Measurements from ENCODE around the gene TMEM131L. TPM values are rescaled to one million over a fixed set of nuclear protein-coding genes. Genes with fewer than 3 reads are reported as not detected.

The TMEM131L gene
- total and polyA plus RNA-seq, 12 donors: 2.7 to 33.6 (median 18.5) TPM

DNA sequence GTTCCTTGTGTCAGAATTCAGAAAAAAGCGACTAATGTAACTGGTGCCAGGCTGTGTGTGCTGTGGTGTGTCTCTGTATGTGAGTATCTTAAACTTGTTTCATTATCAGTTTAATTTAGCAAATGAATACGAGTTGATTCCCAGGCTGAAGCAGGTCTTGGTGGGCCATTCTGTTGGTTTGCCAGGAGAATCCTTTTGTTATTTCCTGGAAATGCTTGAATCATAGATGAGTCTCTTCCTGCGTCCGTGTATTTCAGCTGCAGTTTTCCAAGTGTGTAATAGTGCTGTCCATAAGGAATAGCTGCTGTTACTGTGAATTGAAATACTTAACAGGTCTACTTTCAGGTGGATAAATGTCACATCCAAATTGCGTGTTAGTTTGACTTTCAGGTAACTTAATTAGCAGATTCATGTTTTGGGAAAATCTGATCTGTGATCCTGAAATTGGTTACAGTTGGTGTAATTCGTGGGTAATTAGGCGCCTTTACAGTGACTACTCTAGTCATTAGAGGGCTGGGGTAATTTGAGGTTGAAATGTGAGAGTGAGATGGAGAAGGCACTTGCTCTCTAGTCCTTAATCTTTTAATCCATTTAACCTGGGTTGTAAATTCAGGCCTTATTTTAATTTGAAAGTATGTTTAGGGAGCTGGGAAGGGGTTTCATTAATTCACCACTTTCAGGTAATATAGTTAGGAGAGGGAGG lies 23.8 kb downstream of the TMEM131L start:
- no peak for DNase-seq
- whole genome bisulfite sequencing, 2 donors: 75 to 76% methylated on average over 7 of the region's 7 CpGs
- Histone ChIP-seq H3K9me3 (no peaks in the 10 kb centered on the region), H3K27me3 (no peaks in the 10 kb centered on the region), H3K4me1 (peaks cover 12 to 81% (median 61%) of the 10 kb centered on the region in 9 donors), H3K36me3 (no peaks in the 10 kb centered on the region), H3K4me3 (peak overlapping the region in 1 of 10 donors; percentile 44), H3K27ac (peak overlapping the region in 5 of 10 donors; percentile 75 to 90 (median 86))
- ATAC-seq: no peak
- intact Hi-C loops (cut with DNase I): loop anchor here in 4 of 10 donors (5.0 to 10.0 kb wide), 5 partner anchors 42 to 75 kb away; no protein-coding TSS in a partner anchor
- TF ChIP-seq, protein P1, sequence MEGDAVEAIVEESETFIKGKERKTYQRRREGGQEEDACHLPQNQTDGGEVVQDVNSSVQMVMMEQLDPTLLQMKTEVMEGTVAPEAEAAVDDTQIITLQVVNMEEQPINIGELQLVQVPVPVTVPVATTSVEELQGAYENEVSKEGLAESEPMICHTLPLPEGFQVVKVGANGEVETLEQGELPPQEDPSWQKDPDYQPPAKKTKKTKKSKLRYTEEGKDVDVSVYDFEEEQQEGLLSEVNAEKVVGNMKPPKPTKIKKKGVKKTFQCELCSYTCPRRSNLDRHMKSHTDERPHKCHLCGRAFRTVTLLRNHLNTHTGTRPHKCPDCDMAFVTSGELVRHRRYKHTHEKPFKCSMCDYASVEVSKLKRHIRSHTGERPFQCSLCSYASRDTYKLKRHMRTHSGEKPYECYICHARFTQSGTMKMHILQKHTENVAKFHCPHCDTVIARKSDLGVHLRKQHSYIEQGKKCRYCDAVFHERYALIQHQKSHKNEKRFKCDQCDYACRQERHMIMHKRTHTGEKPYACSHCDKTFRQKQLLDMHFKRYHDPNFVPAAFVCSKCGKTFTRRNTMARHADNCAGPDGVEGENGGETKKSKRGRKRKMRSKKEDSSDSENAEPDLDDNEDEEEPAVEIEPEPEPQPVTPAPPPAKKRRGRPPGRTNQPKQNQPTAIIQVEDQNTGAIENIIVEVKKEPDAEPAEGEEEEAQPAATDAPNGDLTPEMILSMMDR (IDR thresholded peaks at IDR 0.05): no peak

DNA sequence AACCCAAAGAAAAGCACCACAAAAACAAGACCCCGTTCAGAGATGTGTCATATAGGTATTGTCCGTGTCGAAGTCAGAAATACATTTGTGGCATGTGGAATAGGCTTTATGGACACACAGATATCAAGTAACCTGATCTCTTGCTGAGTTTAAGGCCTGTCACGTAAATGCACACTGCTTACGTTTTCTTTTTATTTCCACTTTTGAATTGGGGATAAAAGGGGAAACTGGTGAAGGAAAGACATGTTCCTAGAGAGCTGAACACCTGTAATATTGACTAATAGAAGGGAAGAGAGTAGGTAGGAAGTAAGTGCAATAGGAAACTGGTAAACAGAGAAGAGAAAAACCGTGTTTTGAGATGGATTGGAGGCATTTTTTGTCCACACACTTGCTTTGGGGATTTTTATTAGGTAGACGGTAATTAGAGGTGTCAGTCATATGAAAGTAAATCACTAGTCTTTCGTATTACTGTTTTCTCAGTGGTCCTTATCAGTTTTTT lies 24.9 kb downstream of the TMEM131L start:
- Histone ChIP-seq H3K4me1 (peaks cover 12 to 77% (median 57%) of the 10 kb centered on the region in 9 donors), H3K36me3 (no peaks in the 10 kb centered on the region), H3K9me3 (no peaks in the 10 kb centered on the region), H3K27me3 (no peaks in the 10 kb centered on the region), H3K27ac (no peak overlapping the region), H3K4me3 (no peak overlapping the region)
- TF ChIP-seq, protein P1 (IDR thresholded peaks at IDR 0.05): no peak
- ATAC-seq: no peak
- WGBS, 2 donors: 93 to 94% methylated on average over 8 of the region's 8 CpGs
- intact Hi-C loops (cut with DNase I): loop anchor here in 1 of 10 donors (5.0 kb wide), 1 partner anchor 41 kb away; no protein-coding TSS in a partner anchor
- no peak for DNase-seq

DNA sequence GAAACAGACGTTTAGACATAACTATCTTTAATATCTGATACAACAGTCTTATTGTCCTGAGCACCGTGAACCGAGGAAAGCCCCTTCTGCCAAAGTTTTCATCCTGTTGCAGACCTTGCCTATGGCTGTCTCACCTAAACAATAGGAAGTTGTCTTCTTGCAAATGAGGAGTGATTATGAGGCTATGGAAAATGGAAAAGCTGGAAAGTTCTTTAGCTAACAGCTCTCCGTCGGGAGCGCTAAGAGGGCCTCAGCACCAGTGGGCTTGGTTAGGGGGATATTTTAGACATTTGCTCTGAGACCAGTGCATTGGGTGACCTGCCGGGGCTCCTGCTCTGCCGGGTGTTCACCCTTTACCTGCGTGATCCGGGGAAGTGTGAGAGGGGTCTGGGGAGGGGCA lies 28.4 kb downstream of the TMEM131L start:
- DNase-seq (no peak), ATAC-seq (no peak)
- Histone ChIP-seq H3K4me3 (no peak overlapping the region), H3K4me1 (peaks cover 0 to 74% (median 47%) of the 10 kb centered on the region in 9 donors), H3K9me3 (no peaks in the 10 kb centered on the region), H3K36me3 (no peaks in the 10 kb centered on the region), H3K27ac (peak overlapping the region in 1 of 10 donors; percentile 3), H3K27me3 (no peaks in the 10 kb centered on the region)
- 79 to 86% methylated on average over 10 of the region's 10 CpGs for WGBS, 2 donors
- intact Hi-C loops (cut with DNase I): loop anchor here in 1 of 10 donors (5.0 kb wide), 1 partner anchor 38 kb away; no protein-coding TSS in a partner anchor
- TF ChIP-seq, protein P1 (IDR thresholded peaks at IDR 0.05): no peak

DNA sequence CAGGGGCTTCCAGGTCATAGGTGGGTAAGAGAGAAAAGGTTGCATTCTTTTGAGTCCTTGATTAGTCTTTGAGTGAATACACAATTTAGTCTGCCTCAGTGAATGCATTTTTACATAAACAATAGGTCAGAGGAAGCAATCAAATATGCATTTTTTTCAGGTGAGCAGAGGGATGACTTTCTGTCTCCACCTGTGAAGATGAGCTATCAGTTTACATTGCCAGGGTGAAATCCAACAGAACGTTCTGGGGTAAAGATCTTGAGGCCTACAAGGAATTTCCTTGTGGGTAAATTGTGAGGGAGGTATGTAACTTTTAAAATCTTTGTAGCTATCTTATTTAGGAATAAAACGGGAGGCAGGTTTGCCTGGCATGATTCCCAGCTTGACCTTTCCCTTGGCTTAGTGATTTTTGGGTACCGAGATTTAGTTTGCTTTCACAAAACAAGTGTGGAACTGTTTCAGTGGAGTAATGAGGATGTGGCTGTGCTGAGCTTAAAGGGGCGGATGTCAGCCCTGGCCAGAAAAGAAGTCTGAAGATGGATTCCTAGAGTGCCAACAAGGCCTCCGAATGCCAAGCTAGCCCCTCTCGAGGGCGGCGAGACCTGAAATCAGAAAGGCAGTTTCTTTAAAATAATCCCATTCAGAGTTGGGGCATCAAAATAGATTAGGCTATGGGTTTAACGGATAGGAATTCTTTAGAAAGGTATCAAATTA lies 29.5 kb downstream of the TMEM131L start:
- peaks cover 0 to 67% (median 38%) of the 10 kb centered on the region in 9 donors for H3K4me1 ChIP-seq
- H3K9me3 ChIP-seq: no peaks in the 10 kb centered on the region
- DNase-seq (no peak), ATAC-seq (no peak)
- no peak overlapping the region for H3K4me3 ChIP-seq
- no peaks in the 10 kb centered on the region for H3K36me3 ChIP-seq
- no peaks in the 10 kb centered on the region for H3K27me3 ChIP-seq
- TF ChIP-seq, protein P1 (IDR thresholded peaks at IDR 0.05): no peak
- WGBS, 2 donors: 71 to 83% methylated on average over 9 of the region's 9 CpGs
- intact Hi-C loops (cut with DNase I): loop anchor here in 1 of 10 donors (5.0 kb wide), 1 partner anchor 37 kb away; no protein-coding TSS in a partner anchor
- peak overlapping the region in 1 of 10 donors; percentile 61 for H3K27ac ChIP-seq
